ENCODE data around the gene UACA.

The UACA gene

DNA sequence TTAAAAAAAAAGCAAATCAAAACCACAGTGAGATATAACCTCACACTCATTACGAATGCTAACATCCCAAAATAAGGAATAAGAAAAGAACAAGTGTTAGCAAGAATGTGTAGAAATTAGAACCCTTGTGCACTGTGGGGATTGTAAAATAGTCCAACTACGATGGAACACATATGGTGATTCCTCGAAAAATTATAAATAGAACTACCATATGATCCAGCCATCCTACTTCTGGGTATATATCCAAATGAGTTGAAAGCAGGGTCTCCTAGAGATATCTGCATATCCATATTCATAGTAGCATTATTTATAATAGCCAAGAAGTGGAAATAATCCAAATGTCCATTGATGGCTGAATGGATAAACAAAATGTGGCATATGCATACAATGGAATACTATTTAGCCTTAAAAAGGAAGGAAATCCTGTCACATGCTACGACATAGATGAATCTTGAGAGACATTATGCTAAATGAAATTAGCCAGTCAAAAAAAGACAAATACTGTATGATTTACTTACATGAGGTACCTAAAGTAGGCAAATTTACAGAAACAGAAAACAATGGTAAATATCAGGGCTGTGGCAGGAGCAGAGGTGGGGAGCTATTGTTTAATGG, 55.6 kb downstream of the UACA start:
- TF ChIP-seq POLR2A (IDR thresholded peaks at IDR 0.05; ENCODE audit: low read depth, low read length) = no peak
- TF ChIP-seq PAX5 (IDR thresholded peaks at IDR 0.05; ENCODE audit: insufficient read depth, low read length, severe bottlenecking) = no peak
- no peak for TF ChIP-seq POLR2AphosphoS5 (IDR thresholded peaks at IDR 0.05; ENCODE audit: low read depth, low read length)
- TF ChIP-seq TAF1 (IDR thresholded peaks at IDR 0.05; ENCODE audit: low read depth, low read length) = no peak
- TF ChIP-seq POU2F2 (IDR thresholded peaks at IDR 0.05; ENCODE audit: low read depth, low read length) = no peak
- TF ChIP-seq SPI1 (IDR thresholded peaks at IDR 0.05; ENCODE audit: low read depth, low read length) = no peak
- FAIRE-seq (no peak), DNase-seq (ENCODE audit: insufficient read length, low spot score) (no peak)

DNA sequence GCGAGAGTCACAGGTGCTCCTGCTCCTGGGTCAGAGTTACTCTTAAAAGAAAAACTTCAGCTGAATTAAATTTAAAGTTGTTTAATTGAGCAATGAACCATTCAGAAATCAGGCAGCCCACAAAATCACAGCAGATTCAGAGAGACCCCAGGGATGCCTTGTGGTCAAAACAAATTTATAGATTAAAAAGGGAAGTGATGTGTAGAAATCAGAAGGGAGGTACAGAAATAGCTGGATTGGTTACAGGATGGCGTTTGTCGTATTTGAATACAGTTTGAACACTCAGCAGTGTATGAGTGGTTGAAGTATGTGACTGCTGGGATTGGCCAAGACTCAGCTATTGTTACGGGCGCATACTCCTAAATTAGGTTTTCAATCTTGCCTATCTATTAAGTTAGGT, 58.6 kb downstream of the UACA start:
- TF ChIP-seq PAX5 (IDR thresholded peaks at IDR 0.05; ENCODE audit: insufficient read depth, low read length, severe bottlenecking) (no peak), SPI1 (IDR thresholded peaks at IDR 0.05; ENCODE audit: low read depth, low read length) (no peak), POLR2A (IDR thresholded peaks at IDR 0.05; ENCODE audit: low read depth, low read length) (no peak), POLR2AphosphoS5 (IDR thresholded peaks at IDR 0.05; ENCODE audit: low read depth, low read length) (no peak), TAF1 (IDR thresholded peaks at IDR 0.05; ENCODE audit: low read depth, low read length) (no peak), POU2F2 (IDR thresholded peaks at IDR 0.05; ENCODE audit: low read depth, low read length) (no peak)
- no peak for DNase-seq (ENCODE audit: insufficient read length, low spot score)
- FAIRE-seq = no peak

DNA sequence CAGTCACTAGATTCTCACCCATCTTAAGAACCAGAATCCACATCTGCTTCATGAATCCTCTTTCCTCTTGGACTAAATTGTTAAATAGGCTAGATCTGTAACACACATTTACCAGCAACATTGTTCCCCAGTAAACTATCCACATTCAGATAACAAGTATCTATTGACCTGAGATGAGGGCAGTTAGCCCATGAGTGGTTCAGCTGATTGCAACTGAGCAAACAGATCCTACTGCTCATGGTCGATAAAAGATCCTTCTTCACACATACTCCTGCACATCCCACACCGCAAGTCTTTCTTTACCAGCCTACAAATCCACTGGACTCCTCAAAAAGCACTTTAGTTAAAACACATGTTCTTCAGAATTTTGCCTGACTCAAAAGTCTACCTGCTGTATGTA, 59.2 kb downstream of the UACA start:
- FAIRE-seq (no peak), DNase-seq (ENCODE audit: insufficient read length, low spot score) (no peak)
- no peak for TF ChIP-seq POLR2A (IDR thresholded peaks at IDR 0.05; ENCODE audit: low read depth, low read length)
- no peak for TF ChIP-seq TAF1 (IDR thresholded peaks at IDR 0.05; ENCODE audit: low read depth, low read length)
- TF ChIP-seq POU2F2 (IDR thresholded peaks at IDR 0.05; ENCODE audit: low read depth, low read length) = no peak
- no peak for TF ChIP-seq POLR2AphosphoS5 (IDR thresholded peaks at IDR 0.05; ENCODE audit: low read depth, low read length)
- no peak for TF ChIP-seq SPI1 (IDR thresholded peaks at IDR 0.05; ENCODE audit: low read depth, low read length)
- TF ChIP-seq PAX5 (IDR thresholded peaks at IDR 0.05; ENCODE audit: insufficient read depth, low read length, severe bottlenecking) = no peak

- TF ChIP-seq PAX5 (IDR thresholded peaks at IDR 0.05; ENCODE audit: insufficient read depth, low read length, severe bottlenecking) (no peak), POLR2A (IDR thresholded peaks at IDR 0.05; ENCODE audit: low read depth, low read length) (no peak), SPI1 (IDR thresholded peaks at IDR 0.05; ENCODE audit: low read depth, low read length) (no peak), POLR2AphosphoS5 (IDR thresholded peaks at IDR 0.05; ENCODE audit: low read depth, low read length) (no peak), TAF1 (IDR thresholded peaks at IDR 0.05; ENCODE audit: low read depth, low read length) (no peak), POU2F2 (IDR thresholded peaks at IDR 0.05; ENCODE audit: low read depth, low read length) (no peak)
- FAIRE-seq (no peak), DNase-seq (ENCODE audit: insufficient read length, low spot score) (no peak)
Measured at GRCh38 chr15:70703096-70703878, 60.1 kb downstream of the UACA start.

GRCh38 chr15:70702584-70702983, 60.8 kb downstream of the UACA start:
- DNase-seq (ENCODE audit: insufficient read length, low spot score) = no peak
- no peak for TF ChIP-seq TAF1 (IDR thresholded peaks at IDR 0.05; ENCODE audit: low read depth, low read length)
- TF ChIP-seq SPI1 (IDR thresholded peaks at IDR 0.05; ENCODE audit: low read depth, low read length) = no peak
- no peak for TF ChIP-seq POU2F2 (IDR thresholded peaks at IDR 0.05; ENCODE audit: low read depth, low read length)
- no peak for FAIRE-seq

- TF ChIP-seq POLR2AphosphoS5 (IDR thresholded peaks at IDR 0.05; ENCODE audit: low read depth, low read length) = no peak
- no peak for TF ChIP-seq POU2F2 (IDR thresholded peaks at IDR 0.05; ENCODE audit: low read depth, low read length)
- DNase-seq (ENCODE audit: insufficient read length, low spot score) = no peak
- FAIRE-seq = no peak
Measured at GRCh38 chr15:70701891-70702568, 61.3 kb downstream of the UACA start.

- FAIRE-seq (no peak), DNase-seq (ENCODE audit: insufficient read length, low spot score) (no peak)
- TF ChIP-seq TAF1 (IDR thresholded peaks at IDR 0.05; ENCODE audit: low read depth, low read length) (no peak), POU2F2 (IDR thresholded peaks at IDR 0.05; ENCODE audit: low read depth, low read length) (no peak), POLR2AphosphoS5 (IDR thresholded peaks at IDR 0.05; ENCODE audit: low read depth, low read length) (no peak), POLR2A (IDR thresholded peaks at IDR 0.05; ENCODE audit: low read depth, low read length) (no peak), PAX5 (IDR thresholded peaks at IDR 0.05; ENCODE audit: insufficient read depth, low read length, severe bottlenecking) (no peak), SPI1 (IDR thresholded peaks at IDR 0.05; ENCODE audit: low read depth, low read length) (no peak)
Measured at GRCh38 chr15:70701171-70701570, 62.2 kb downstream of the UACA start.

DNA sequence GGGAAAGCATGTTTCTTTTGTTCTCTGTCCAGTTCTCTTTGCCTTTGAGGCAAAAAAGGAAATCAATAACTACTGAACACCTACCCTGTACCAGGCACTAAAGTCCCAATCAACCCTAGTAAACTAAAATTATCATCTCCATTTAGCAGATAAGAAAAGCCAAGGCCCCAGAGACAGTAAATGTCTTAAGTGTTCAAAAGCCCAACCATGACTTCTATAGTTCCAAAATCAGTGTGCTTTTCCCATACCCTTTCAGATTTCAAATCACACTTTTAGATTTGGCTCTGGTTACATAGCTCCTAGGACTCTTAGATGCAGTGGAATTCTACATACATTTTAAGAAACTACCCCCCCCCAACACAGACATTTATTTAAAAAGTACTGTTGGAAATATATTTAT, 63.5 kb downstream of the UACA start:
- no peak for FAIRE-seq
- TF ChIP-seq POLR2AphosphoS5 (IDR thresholded peaks at IDR 0.05; ENCODE audit: low read depth, low read length) = no peak
- no peak for TF ChIP-seq TAF1 (IDR thresholded peaks at IDR 0.05; ENCODE audit: low read depth, low read length)
- no peak for TF ChIP-seq POU2F2 (IDR thresholded peaks at IDR 0.05; ENCODE audit: low read depth, low read length)
- TF ChIP-seq SPI1 (IDR thresholded peaks at IDR 0.05; ENCODE audit: low read depth, low read length) = no peak
- no peak for TF ChIP-seq PAX5 (IDR thresholded peaks at IDR 0.05; ENCODE audit: insufficient read depth, low read length, severe bottlenecking)
- no peak for TF ChIP-seq POLR2A (IDR thresholded peaks at IDR 0.05; ENCODE audit: low read depth, low read length)
- no peak for DNase-seq (ENCODE audit: insufficient read length, low spot score)

DNA sequence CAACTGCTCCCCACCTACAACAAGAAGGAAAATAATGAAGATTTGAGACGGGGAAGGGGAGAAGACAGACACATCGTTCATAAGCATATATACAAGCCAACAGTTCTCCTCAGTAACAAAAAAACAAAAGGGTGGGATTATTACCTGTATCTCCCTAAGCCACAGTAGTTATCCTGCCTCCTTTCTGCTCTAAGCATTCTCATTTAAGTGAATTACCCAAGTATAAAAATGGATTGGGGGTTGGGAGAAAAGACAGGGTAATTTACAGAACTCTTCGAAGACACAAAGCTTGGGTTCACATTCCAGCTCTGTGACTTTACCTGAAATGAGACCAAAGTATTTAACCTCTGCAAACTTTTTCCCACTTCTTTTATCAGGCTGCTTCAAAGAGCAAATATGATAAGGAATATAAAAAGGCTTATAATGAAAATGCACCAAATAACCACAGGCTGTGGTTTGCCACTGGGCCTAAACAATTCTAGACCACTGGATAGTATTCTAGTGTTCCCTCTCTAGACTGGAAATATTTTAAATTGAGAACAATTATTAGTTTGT, 64.4 kb downstream of the UACA start:
- TF ChIP-seq PAX5 (IDR thresholded peaks at IDR 0.05; ENCODE audit: insufficient read depth, low read length, severe bottlenecking) = no peak
- TF ChIP-seq POU2F2 (IDR thresholded peaks at IDR 0.05; ENCODE audit: low read depth, low read length) = no peak
- TF ChIP-seq POLR2AphosphoS5 (IDR thresholded peaks at IDR 0.05; ENCODE audit: low read depth, low read length) = no peak
- no peak for TF ChIP-seq TAF1 (IDR thresholded peaks at IDR 0.05; ENCODE audit: low read depth, low read length)
- no peak for TF ChIP-seq POLR2A (IDR thresholded peaks at IDR 0.05; ENCODE audit: low read depth, low read length)
- no peak for DNase-seq (ENCODE audit: insufficient read length, low spot score)
- no peak for FAIRE-seq

All from GM12891 (cell line).